K562 (cell line): ENCODE results near the gene HADHA. TPM values are rescaled to one million over a fixed set of nuclear protein-coding genes. Genes with fewer than 3 reads are reported as not detected.

Experiments
- DLX4 ChIP-seq: fragments of 250-450 bp; sonication (Bioruptor Pico); IDR thresholded peaks from 2 replicates; pipeline ENCODE4 v1.6.1; 2021; ENCODE audit warnings: mild to moderate bottlenecking
- DPF2 ChIP-seq: fragments of 450-650 bp; IDR thresholded peaks from 2 replicates; pipeline ENCODE4 v1.6.1; 2016
- ELF2 ChIP-seq: fragments of 250-450 bp; sonication (Bioruptor Pico); IDR thresholded peaks from 2 replicates; pipeline ENCODE4 v1.5.0; 2021; ENCODE audit warnings: mild to moderate bottlenecking
- EP300 ChIP-seq: IDR thresholded peaks from 2 replicates; pipeline ENCODE4 v1.6.1; 2012; ENCODE audit warnings: low read length, improper control_type of control experiment
- GATA2 ChIP-seq: sonication (generic); formaldehyde crosslinking; IDR thresholded peaks from 2 replicates; pipeline ENCODE4 v1.4.0; 2020; ENCODE audit warnings: mild to moderate bottlenecking, missing genetic modification reagents
- HDAC3 ChIP-seq: fragments of 450-650 bp; IDR thresholded peaks from 2 replicates; pipeline ENCODE4 v1.6.1; 2018; ENCODE audit warnings: borderline replicate concordance, mild to moderate bottlenecking, moderate library complexity; ENCODE audit not compliant: partially characterized antibody
- HSF4 ChIP-seq: fragments of 250-450 bp; sonication (Bioruptor Pico); IDR thresholded peaks from 2 replicates; pipeline ENCODE4 v2.1.2; 2022; ENCODE audit warnings: mild to moderate bottlenecking, moderate library complexity, borderline replicate concordance
- ILF3 ChIP-seq: fragments of 450-650 bp; IDR thresholded peaks from 2 replicates; pipeline ENCODE4 v1.6.1; 2018; ENCODE audit warnings: antibody characterized with exemption, mild to moderate bottlenecking, moderate library complexity, borderline replicate concordance
- KHSRP ChIP-seq: fragments of 450-650 bp; IDR thresholded peaks from 2 replicates; pipeline ENCODE4 v1.6.1; 2017
- L3MBTL2 ChIP-seq: fragments of 450-650 bp; IDR thresholded peaks from 2 replicates; pipeline ENCODE4 v1.6.1; 2016; ENCODE audit warnings: mild to moderate bottlenecking, moderate library complexity
- NR2C2 ChIP-seq, 2 experiments: fragments of 200-800 bp in 1 of 2; sonication (Bioruptor generic) in 1 of 2; sonication (generic) in 1 of 2; formaldehyde crosslinking in 1 of 2; IDR thresholded peaks; 2 replicates each; pipeline versions ENCODE4 v1.6.1 to v1.8.0; 2016 to 2022; ENCODE audit warnings: mild to moderate bottlenecking in 1 of 2, missing compliant biosample characterization in 1 of 2, missing genetic modification characterization in 1 of 2, missing genetic modification reagents in 1 of 2
- RAD51 ChIP-seq: fragments of 450-650 bp; IDR thresholded peaks from 2 replicates; pipeline ENCODE4 v1.7.1; 2016; ENCODE audit warnings: low read depth, mild to moderate bottlenecking, borderline replicate concordance
- RFX5 ChIP-seq: IDR thresholded peaks from 2 replicates; pipeline ENCODE4 v1.6.1; 2011; ENCODE audit warnings: low read depth, mild to moderate bottlenecking, improper control_type of control experiment, low read length
- SRSF1 ChIP-seq: fragments of 200-400 bp; formaldehyde crosslinking; IDR thresholded peaks from 2 replicates; pipeline ENCODE4 v1.6.1; 2017; ENCODE audit warnings: mild to moderate bottlenecking, low read depth, low read length, moderate library complexity
- TAL1 ChIP-seq: fragments of 450-650 bp; IDR thresholded peaks from 2 replicates; pipeline ENCODE4 v1.6.1; 2016; ENCODE audit warnings: mild to moderate bottlenecking
- TFE3 ChIP-seq: fragments of 450-650 bp; formaldehyde crosslinking; IDR thresholded peaks from 2 replicates; pipeline ENCODE4 v1.4.0; 2020; ENCODE audit warnings: mild to moderate bottlenecking, mixed read lengths
- ZNF121 ChIP-seq: sonication (generic); formaldehyde crosslinking; conservative IDR thresholded peaks from 2 replicates; pipeline ENCODE4 v1.8.0; 2022; ENCODE audit warnings: missing genetic modification reagents
- ZNF407 ChIP-seq: fragments of 450-650 bp; IDR thresholded peaks from 2 replicates; pipeline ENCODE4 v1.6.1; 2016; ENCODE audit warnings: low read depth
- ZNF778 ChIP-seq: fragments of 450-650 bp; formaldehyde crosslinking; IDR thresholded peaks from 2 replicates; pipeline ENCODE4 v1.4.0; 2020; ENCODE audit warnings: mild to moderate bottlenecking, moderate library complexity
- polyA plus RNA-seq, 8 experiments: library from polyadenylated mRNA; depleted of rRNA in 4 of 8; stranded (reverse) in 5 of 8; unstranded in 3 of 8; fragments of >200 nt; fragmentation: Nextera tagmentation in 2 of 8; fragmentation: Illumina TruSeq in 1 of 8; extraction: Ambion mirVana in 2 of 8; extraction: Trizol in 1 of 8; gene quantifications; 2 replicates each; pipeline versions ENCODE4 v1.2.1 to v1.2.3, GENCODE V29; 2011 to 2014; ENCODE audit warnings: inconsistent platforms in 1 of 8, missing spikeins in 1 of 8
- total RNA-seq, 7 experiments: library from RNA; depleted of rRNA in 6 of 7; stranded (reverse); fragments of >200 nt in 6 of 7; fragmentation: Illumina TruSeq in 2 of 7; extraction: Trizol in 2 of 7; gene quantifications; 2 replicates each; pipeline versions ENCODE4 v1.2.1 to v1.2.3, GENCODE V29; 2011 to 2021; ENCODE audit warnings: low replicate concordance in 1 of 7

Gene HADHA
- total and polyA plus RNA-seq, 9 of the 15 experiments (the other 6 are each of a cell fraction or from before 2014, with no cell fraction given), result 145 to 326 (median 202) TPM

GRCh38 chr2:26243470-26244308 is 743 bp downstream of the HADHA start (continued):
- TF ChIP-seq SRSF1, result no peak
- TF ChIP-seq ILF3, result no peak
- no peak for TF ChIP-seq ELF2 (CRISPR knock-in tag)
- TF ChIP-seq EP300, result no peak
- peak; percentile 29 for TF ChIP-seq HDAC3
- TF ChIP-seq L3MBTL2, result no peak
- TF ChIP-seq KHSRP, result no peak
- TF ChIP-seq ZNF407, result no peak
- TF ChIP-seq RAD51, result no peak
- TF ChIP-seq ZNF778, result no peak
- TF ChIP-seq DPF2, result no peak
- no peak for TF ChIP-seq HSF4 (CRISPR knock-in tag)
- no peak for TF ChIP-seq DLX4 (CRISPR knock-in tag)
- TF ChIP-seq ZNF121 (CRISPR knock-in tag), result no peak
- TF ChIP-seq TAL1, result no peak
- no peak for TF ChIP-seq TFE3 (CRISPR knock-in tag)
- no peak for TF ChIP-seq NR2C2 (CRISPR knock-in tag; IDR thresholded peaks at IDR 0.05)
- no peak for TF ChIP-seq NR2C2 (tag; IDR thresholded peaks at IDR 0.05)
- TF ChIP-seq GATA2 (CRISPR knock-in tag), result 0 out of 2 replicates have a peak, but pooled peaks have one; percentile 29
- TF ChIP-seq RFX5, result no peak
